GM18508 (cell line): ENCODE measurements around the gene CEACAM8.
"Not testable (repeated sequence)": the region's sequence is repeated elsewhere in the genome, so short reads cannot be mapped to it uniquely, and the experiment has no call there.

ENCODE experiments used
- ATAC-seq: cut with Tn5 transposase; IDR thresholded peaks from one replicate; pipeline ENCODE4 v1.9.1; 2021; ENCODE audit warnings: moderate number of reproducible peaks; ENCODE audit not compliant: insufficient read depth, unreplicated experiment

The CEACAM8 gene

GRCh38 chr19:42547929-42548328 is 46.8 kb downstream of the CEACAM8 start:
- ATAC-seq, result no peak

- no peak for ATAC-seq
Measured at GRCh38 chr19:42546831-42547500, 47.8 kb downstream of the CEACAM8 start.

DNA sequence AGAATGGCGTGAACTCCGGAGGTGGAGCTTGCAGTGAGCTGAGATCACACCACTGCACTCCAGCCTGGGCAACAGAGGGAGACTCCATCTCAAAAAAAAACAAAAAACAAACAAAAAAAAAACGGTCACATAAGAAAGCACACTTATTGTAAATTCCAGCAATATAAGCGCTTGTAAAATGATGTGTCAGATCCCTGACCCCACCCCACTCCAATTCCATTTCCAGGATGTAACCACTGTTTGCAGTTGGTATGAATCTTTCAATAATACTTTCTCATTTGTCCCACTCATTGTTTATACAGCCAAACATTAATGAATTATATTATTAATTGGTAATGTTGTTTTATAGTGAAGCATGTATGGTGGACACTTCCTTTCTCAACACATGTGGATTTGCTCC is 50.6 kb downstream of the CEACAM8 start:
- ATAC-seq, result no peak

DNA sequence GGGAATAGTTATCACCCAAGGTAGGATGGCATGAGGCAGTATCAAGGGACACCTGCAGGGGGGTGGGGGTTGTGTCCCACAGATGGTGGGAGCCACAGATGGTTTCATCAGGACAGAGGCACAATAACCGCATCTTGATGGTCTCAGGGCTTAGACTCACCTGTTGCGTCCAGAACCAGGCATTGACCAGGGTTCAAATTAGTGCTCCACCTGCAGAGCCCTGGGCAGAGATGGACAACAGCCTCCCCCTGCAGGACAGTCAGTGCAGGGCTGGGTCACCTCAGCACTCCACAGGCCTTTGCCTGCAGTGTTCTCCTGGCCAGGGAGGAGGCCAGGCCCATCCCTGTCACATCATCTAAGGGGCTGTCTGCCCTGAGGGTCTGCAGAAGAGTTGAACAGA is 51.9 kb downstream of the CEACAM8 start:
- no peak for ATAC-seq

DNA sequence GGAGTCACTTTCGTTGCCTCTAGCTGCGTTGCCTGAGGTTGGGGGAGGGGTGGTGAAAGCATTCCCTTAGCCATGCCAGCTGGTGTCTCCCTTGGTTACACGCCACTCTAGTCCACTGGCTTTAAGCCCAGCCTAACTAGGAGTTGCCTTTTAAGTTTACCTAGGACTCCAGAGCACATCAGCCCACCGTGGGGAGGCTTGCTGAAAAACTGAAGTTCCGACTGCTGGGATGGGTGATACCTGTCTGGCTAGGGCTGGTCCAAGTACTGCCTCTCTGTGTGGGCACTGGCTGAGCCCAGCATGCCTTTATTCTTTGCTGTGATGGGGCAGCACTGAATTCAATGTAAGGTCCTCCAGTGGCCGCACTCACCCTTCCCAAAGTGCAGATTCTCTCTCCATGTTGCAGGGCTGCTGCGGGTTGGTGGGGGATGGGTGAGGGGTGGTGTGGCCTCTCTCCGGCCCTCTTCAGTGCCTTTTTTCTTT is 54.6 kb downstream of the CEACAM8 start:
- ATAC-seq, result no peak

- no peak for ATAC-seq
Measured at GRCh38 chr19:42538841-42539709, 55.6 kb downstream of the CEACAM8 start.

GRCh38 chr19:42535276-42535675 is 59.4 kb downstream of the CEACAM8 start:
- not testable (repeated sequence) for ATAC-seq

GRCh38 chr19:42534391-42534790 is 60.3 kb downstream of the CEACAM8 start:
- ATAC-seq, result no peak

GRCh38 chr19:42532891-42533290 is 61.8 kb downstream of the CEACAM8 start:
- ATAC-seq, result no peak

DNA sequence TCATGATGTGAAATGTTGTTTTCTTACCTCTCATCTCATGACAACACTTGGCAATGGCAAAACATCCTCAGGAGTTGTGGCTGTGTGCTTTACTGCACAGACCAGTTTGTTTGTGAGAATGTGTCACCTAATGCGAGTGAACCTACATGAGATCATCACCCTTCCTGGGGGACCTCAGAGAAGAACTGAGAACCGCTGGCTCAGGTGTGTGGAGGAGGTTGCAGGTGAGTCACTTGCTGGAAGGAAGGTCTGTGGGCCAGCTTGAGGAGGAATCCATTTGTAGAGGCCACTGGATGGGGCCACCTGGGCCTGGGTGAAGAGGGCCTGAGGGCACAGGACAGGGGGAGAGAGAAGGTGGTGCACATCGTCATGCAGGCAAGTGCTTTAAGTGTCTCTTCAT is 63.4 kb downstream of the CEACAM8 start:
- ATAC-seq, result no peak
